ENCODE data around the gene RNF220. TPM values are rescaled to one million over a fixed set of nuclear protein-coding genes. Genes with fewer than 3 reads are reported as not detected.

Gene RNF220
- total RNA-seq, 4 donors from 2014 or later: 112 to 134 (median 132) TPM

- no peak overlapping the region for H3K27ac ChIP-seq
- H3K4me1 ChIP-seq: peaks cover 0 to 64% (median 12%) of the 10 kb centered on the region in 3 donors
- 73 to 89% methylated on average over 7 to 9 of the region's 9 CpGs for WGBS, 2 donors (ENCODE audit: low coverage in 1 of 2)
- H3K36me3 ChIP-seq: peaks cover 0 to 66% of the 10 kb centered on the region in 2 donors
- no peak for ATAC-seq
- TF ChIP-seq POLR2A (IDR thresholded peaks at IDR 0.05): no peak
- no peak for TF ChIP-seq EP300 (IDR thresholded peaks at IDR 0.05)
- no peak for TF ChIP-seq CTCF (IDR thresholded peaks at IDR 0.05)
- no peak for TF ChIP-seq POLR2AphosphoS5 (IDR thresholded peaks at IDR 0.05)
- H3K27me3 ChIP-seq: no peaks in the 10 kb centered on the region
- no peak overlapping the region for H3K4me3 ChIP-seq
- no peaks in the 10 kb centered on the region for H3K9me3 ChIP-seq
These were observed 230.4 kb downstream of the RNF220 start for GRCh38 chr1:44635439-44635838.

GRCh38 chr1:44636083-44636687, 231.1 kb downstream of the RNF220 start:
- peaks cover 0 to 66% (median 12%) of the 10 kb centered on the region in 3 donors for H3K4me1 ChIP-seq
- H3K4me3 ChIP-seq: no peak overlapping the region
- WGBS, 2 donors (ENCODE audit: low coverage in 1 of 2): 75 to 80% methylated on average over 5 to 14 of the region's 14 CpGs
- no peak overlapping the region for H3K27ac ChIP-seq
- TF ChIP-seq EP300 (IDR thresholded peaks at IDR 0.05) (no peak), CTCF (IDR thresholded peaks at IDR 0.05) (no peak)
- no peaks in the 10 kb centered on the region for H3K9me3 ChIP-seq
- peaks cover 0 to 74% of the 10 kb centered on the region in 2 donors for H3K36me3 ChIP-seq
- H3K27me3 ChIP-seq: no peaks in the 10 kb centered on the region
- no peak for ATAC-seq

GRCh38 chr1:44636688-44637598, 231.9 kb downstream of the RNF220 start:
- Histone ChIP-seq H3K4me1 (peaks cover 0 to 71% (median 16%) of the 10 kb centered on the region in 3 donors), H3K27me3 (no peaks in the 10 kb centered on the region), H3K9me3 (no peaks in the 10 kb centered on the region), H3K4me3 (no peak overlapping the region), H3K36me3 (peaks cover 0 to 81% of the 10 kb centered on the region in 2 donors), H3K27ac (no peak overlapping the region)
- no peak for ATAC-seq
- TF ChIP-seq EP300 (IDR thresholded peaks at IDR 0.05): no peak
- no peak for TF ChIP-seq POLR2A (IDR thresholded peaks at IDR 0.05)
- no peak for TF ChIP-seq POLR2AphosphoS5 (IDR thresholded peaks at IDR 0.05)
- no peak for TF ChIP-seq CTCF (IDR thresholded peaks at IDR 0.05)
- 81% methylated on average over 7 of the region's 13 CpGs; no CpG with 5 or more reads in 1 of the 2 donors for WGBS, 2 donors (ENCODE audit: low coverage in 1 of 2)

- H3K4me3 ChIP-seq: no peak overlapping the region
- H3K36me3 ChIP-seq: peaks cover 0 to 90% of the 10 kb centered on the region in 2 donors
- no peak overlapping the region for H3K27ac ChIP-seq
- TF ChIP-seq POLR2AphosphoS5 (IDR thresholded peaks at IDR 0.05) (no peak), EP300 (IDR thresholded peaks at IDR 0.05) (no peak), POLR2A (IDR thresholded peaks at IDR 0.05) (no peak), CTCF (IDR thresholded peaks at IDR 0.05) (no peak)
- no peaks in the 10 kb centered on the region for H3K9me3 ChIP-seq
- no peaks in the 10 kb centered on the region for H3K27me3 ChIP-seq
- WGBS, 2 donors (ENCODE audit: low coverage in 1 of 2): 40 to 58% methylated on average over 3 to 10 of the region's 27 CpGs
- no peak for ATAC-seq
- peaks cover 4 to 74% (median 19%) of the 10 kb centered on the region in 3 donors for H3K4me1 ChIP-seq
These were observed 232.8 kb downstream of the RNF220 start for GRCh38 chr1:44637702-44638411.
